Hepatocyte (in vitro differentiated cells): ENCODE measurements around the gene MRPL52. TPM values are rescaled to one million over a fixed set of nuclear protein-coding genes. Genes with fewer than 3 reads are reported as not detected.

ENCODE experiments used
- DNase-seq: peaks from one replicate; pipeline ENCODE4 v3.0.0-alpha.2; 2016; ENCODE audit warnings: low spot score
- H2AFZ ChIP-seq: fragments of 200-600 bp; sonication (generic); 2 replicates; pipeline ENCODE4 v1.6.0; 2016; ENCODE audit warnings: antibody characterized with exemption, mild to moderate bottlenecking
- H3K27ac ChIP-seq: fragments of 200-600 bp; sonication (generic); 2 replicates; pipeline ENCODE4 v1.5.1; 2016; ENCODE audit warnings: mild to moderate bottlenecking
- H3K27me3 ChIP-seq: fragments of 200-600 bp; sonication (generic); 2 replicates; pipeline ENCODE4 v1.6.1; 2016
- H3K36me3 ChIP-seq: fragments of 200-600 bp; sonication (generic); replicated peaks from 2 replicates; pipeline ENCODE4 v1.5.1; 2016; ENCODE audit warnings: low read depth; ENCODE audit not compliant: insufficient read depth
- H3K4me1 ChIP-seq: fragments of 200-600 bp; sonication (generic); 2 replicates; pipeline ENCODE4 v1.5.1; 2016; ENCODE audit warnings: mild to moderate bottlenecking, moderate library complexity; ENCODE audit not compliant: insufficient read depth
- H3K4me2 ChIP-seq: fragments of 200-600 bp; sonication (generic); 2 replicates; pipeline ENCODE4 v1.6.0; 2016
- H3K4me3 ChIP-seq: fragments of 200-600 bp; sonication (generic); 2 replicates; pipeline ENCODE4 v1.5.1; 2016; ENCODE audit warnings: mild to moderate bottlenecking
- H3K79me2 ChIP-seq: fragments of 200-600 bp; sonication (generic); 2 replicates; pipeline ENCODE4 v1.6.0; 2017; ENCODE audit warnings: mild to moderate bottlenecking
- H3K9me2 ChIP-seq: fragments of 200-600 bp; sonication (generic); replicated peaks from 2 replicates; pipeline ENCODE4 v1.6.0; 2017; ENCODE audit warnings: mild to moderate bottlenecking; ENCODE audit not compliant: insufficient read depth
- H3K9me3 ChIP-seq: fragments of 200-600 bp; sonication (generic); 2 replicates; pipeline ENCODE4 v1.5.1; 2016; ENCODE audit warnings: low read depth, mild to moderate bottlenecking
- H4K20me1 ChIP-seq: fragments of 200-600 bp; sonication (generic); 2 replicates; pipeline ENCODE4 v1.6.0; 2016; ENCODE audit warnings: mild to moderate bottlenecking; ENCODE audit not compliant: insufficient read depth, poor library complexity, severe bottlenecking
- CTCF ChIP-seq: fragments of 200-600 bp; sonication (generic); IDR thresholded peaks from 2 replicates; pipeline ENCODE4 v1.5.1; 2016; ENCODE audit warnings: antibody characterized with exemption, mild to moderate bottlenecking; ENCODE audit not compliant: poor library complexity
- EZH2 ChIP-seq: fragments of 200-600 bp; sonication (generic); IDR thresholded peaks from 2 replicates; pipeline ENCODE4 v1.6.1; 2016; ENCODE audit warnings: antibody characterized with exemption, mild to moderate bottlenecking, borderline replicate concordance
- EZH2phosphoT487 ChIP-seq: fragments of 200-600 bp; sonication (generic); IDR thresholded peaks from one replicate; pipeline ENCODE4 v1.6.1; 2018; ENCODE audit warnings: antibody characterized with exemption, mild to moderate bottlenecking, low read depth, moderate library complexity; ENCODE audit not compliant: unreplicated experiment, severe bottlenecking
- WGBS: methylation state at CpG from one replicate; pipeline ENCODE4 v1.1.6; 2016; ENCODE audit warnings: low lambda C conversion rate; ENCODE audit errors: missing lambda C conversion rate; 5-methylcytosine and 5-hydroxymethylcytosine counted together
- polyA plus RNA-seq: library from polyadenylated mRNA; unstranded; fragments of >200 nt; fragmentation: Nextera tagmentation; extraction: Ambion mirVana; gene quantifications from 2 replicates; pipeline ENCODE4 v1.2.1, GENCODE V29; 2016
- total RNA-seq: library from RNA; depleted of rRNA; stranded (reverse); fragments of >200 nt; gene quantifications from 2 replicates; pipeline ENCODE4 v1.2.3, GENCODE V29; 2014

Gene MRPL52
- total and polyA plus RNA-seq, 2 experiments from 2014 or later: 50.6 to 214 TPM

- 1% methylated on average over 41 of the region's 46 CpGs for WGBS
- Histone ChIP-seq H3K79me2 (peaks cover 56% of the 10 kb centered on the region), H3K36me3 (no peaks in the 10 kb centered on the region), H4K20me1 (peaks cover 17% of the 10 kb centered on the region), H2AFZ (peak within 1 kb of the TSS; percentile 49), H3K9me3 (no peaks in the 10 kb centered on the region), H3K27me3 (no peaks in the 10 kb centered on the region), H3K4me3 (peak within 1 kb of the TSS; percentile 89), H3K27ac (peak within 1 kb of the TSS; percentile 98), H3K4me1 (peaks cover 15% of the 10 kb centered on the region), H3K4me2 (peak within 1 kb of the TSS; percentile 88), H3K9me2 (no peaks in the 10 kb centered on the region)
- TF ChIP-seq CTCF: peak; percentile 68
- TF ChIP-seq EZH2: no peak
- peak; percentile 87 for DNase-seq
Observed at GRCh38 chr14:22836301-22837113, 6.8 kb downstream of the MRPL52 start, which contains the start of gene MMP14. MMP14 (plus strand) TSS chr14:22836585; CDS start chr14:22836818, 233 bp downstream.

DNA sequence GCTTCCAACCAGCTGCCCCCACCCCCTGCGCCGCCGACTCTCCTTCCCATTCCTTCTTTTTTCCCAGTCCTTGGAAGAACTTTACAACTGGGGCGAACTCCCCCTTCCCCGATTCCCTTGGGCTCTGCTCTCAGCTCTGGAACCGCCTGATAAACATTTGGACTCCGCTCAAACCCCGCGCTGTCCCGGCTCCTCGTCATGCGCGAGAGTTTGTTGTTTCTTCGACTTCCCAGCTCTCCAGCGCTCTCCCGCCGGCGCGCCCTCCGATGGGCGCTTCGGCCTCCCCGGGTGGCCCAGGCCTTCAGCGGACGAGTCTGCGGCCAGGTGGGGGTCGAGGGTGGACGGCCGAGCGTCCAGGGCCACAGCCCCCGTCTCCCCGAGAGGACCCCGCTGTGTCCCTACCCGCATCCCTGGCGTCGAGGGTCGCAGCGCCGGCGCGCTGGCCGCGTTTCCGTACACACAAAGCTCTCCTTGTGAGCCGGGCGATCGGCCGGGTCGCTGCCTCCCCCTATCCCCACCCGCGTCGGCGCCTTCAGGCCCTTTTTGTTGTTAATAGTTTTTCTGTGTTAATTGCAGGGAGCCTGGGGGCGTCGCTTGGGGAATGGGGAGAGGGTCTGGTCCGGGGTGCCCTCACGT is 7.5 kb downstream of the MRPL52 start:
- Histone ChIP-seq H3K27me3 (no peaks in the 10 kb centered on the region), H2AFZ (peak overlapping the region; percentile 49), H3K36me3 (no peaks in the 10 kb centered on the region), H4K20me1 (peaks cover 17% of the 10 kb centered on the region), H3K79me2 (peaks cover 58% of the 10 kb centered on the region), H3K4me3 (peak overlapping the region; percentile 89), H3K9me3 (no peaks in the 10 kb centered on the region), H3K27ac (peak overlapping the region; percentile 98), H3K4me2 (peak overlapping the region; percentile 88), H3K4me1 (peaks cover 15% of the 10 kb centered on the region), H3K9me2 (no peaks in the 10 kb centered on the region)
- 2% methylated on average over 50 of the region's 57 CpGs for WGBS
- TF ChIP-seq EZH2: no peak
- TF ChIP-seq CTCF: no peak
- TF ChIP-seq EZH2phosphoT487: no peak
- peak; percentile 79 for DNase-seq

GRCh38 chr14:22837750-22838538 is 8.3 kb downstream of the MRPL52 start:
- TF ChIP-seq EZH2phosphoT487: no peak
- Histone ChIP-seq H2AFZ (peak overlapping the region; percentile 49), H3K27ac (peak overlapping the region; percentile 98), H3K36me3 (no peaks in the 10 kb centered on the region), H3K4me3 (peak overlapping the region; percentile 89), H3K4me2 (peak overlapping the region; percentile 88), H3K9me2 (no peaks in the 10 kb centered on the region), H3K9me3 (no peaks in the 10 kb centered on the region), H3K27me3 (no peaks in the 10 kb centered on the region), H3K4me1 (peaks cover 15% of the 10 kb centered on the region), H4K20me1 (peaks cover 17% of the 10 kb centered on the region), H3K79me2 (peaks cover 58% of the 10 kb centered on the region)
- WGBS: 12% methylated on average over 22 of the region's 25 CpGs
- peak; percentile 55 for DNase-seq
